ENCODE data around the gene RBBP7.

- TF ChIP-seq, protein P1, sequence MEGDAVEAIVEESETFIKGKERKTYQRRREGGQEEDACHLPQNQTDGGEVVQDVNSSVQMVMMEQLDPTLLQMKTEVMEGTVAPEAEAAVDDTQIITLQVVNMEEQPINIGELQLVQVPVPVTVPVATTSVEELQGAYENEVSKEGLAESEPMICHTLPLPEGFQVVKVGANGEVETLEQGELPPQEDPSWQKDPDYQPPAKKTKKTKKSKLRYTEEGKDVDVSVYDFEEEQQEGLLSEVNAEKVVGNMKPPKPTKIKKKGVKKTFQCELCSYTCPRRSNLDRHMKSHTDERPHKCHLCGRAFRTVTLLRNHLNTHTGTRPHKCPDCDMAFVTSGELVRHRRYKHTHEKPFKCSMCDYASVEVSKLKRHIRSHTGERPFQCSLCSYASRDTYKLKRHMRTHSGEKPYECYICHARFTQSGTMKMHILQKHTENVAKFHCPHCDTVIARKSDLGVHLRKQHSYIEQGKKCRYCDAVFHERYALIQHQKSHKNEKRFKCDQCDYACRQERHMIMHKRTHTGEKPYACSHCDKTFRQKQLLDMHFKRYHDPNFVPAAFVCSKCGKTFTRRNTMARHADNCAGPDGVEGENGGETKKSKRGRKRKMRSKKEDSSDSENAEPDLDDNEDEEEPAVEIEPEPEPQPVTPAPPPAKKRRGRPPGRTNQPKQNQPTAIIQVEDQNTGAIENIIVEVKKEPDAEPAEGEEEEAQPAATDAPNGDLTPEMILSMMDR (IDR thresholded peaks at IDR 0.05; ENCODE audit: extremely low read depth in 1 of 2, insufficient read depth in 1 of 2, low read depth in 1 of 2, low read length in 2 of 2): no peak
- TF ChIP-seq POLR2AphosphoS5 (IDR thresholded peaks at IDR 0.05; ENCODE audit: insufficient read depth, low read depth, low read length) (no peak), MYC (IDR thresholded peaks at IDR 0.05; ENCODE audit: low read depth, low read length) (no peak), POLR2A (IDR thresholded peaks at IDR 0.05; ENCODE audit: low read depth, low read length) (no peak), EZH2 (IDR thresholded peaks at IDR 0.05; ENCODE audit: borderline replicate concordance, low read depth, low read length, severe bottlenecking) (no peak), JUN (IDR thresholded peaks at IDR 0.05; ENCODE audit: borderline replicate concordance, insufficient read depth, insufficient read length, low read depth) (no peak)
Observed at GRCh38 chrX:16862829-16863228, 7.3 kb downstream of the RBBP7 start.

Measured in endothelial cell of umbilical vein (primary cell).